ENCODE data around the gene IL1RAPL2.
"Not testable (repeated sequence)": the region's sequence is repeated elsewhere in the genome, so short reads cannot be mapped to it uniquely, and the experiment has no call there.

The IL1RAPL2 gene

DNA sequence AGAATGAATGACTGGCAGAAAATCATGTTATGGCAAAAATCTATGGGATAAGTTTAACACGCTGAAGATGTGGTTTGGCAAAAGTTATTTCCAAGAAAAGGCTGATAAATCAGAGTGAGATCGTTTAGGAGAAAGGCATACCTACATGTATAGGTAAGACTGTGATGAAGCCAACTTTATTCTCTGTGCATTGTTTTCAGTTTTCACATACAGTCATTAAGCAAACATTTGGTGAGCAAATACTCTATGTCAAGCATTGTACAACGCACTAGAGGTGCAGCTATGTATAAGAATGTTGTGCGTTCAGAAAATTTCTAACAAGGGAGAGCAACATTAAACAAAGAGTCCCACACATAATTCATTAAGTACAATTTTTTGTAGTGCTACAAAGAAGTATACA is 532.8 kb downstream of the IL1RAPL2 start:
- no peak for DNase-seq (ENCODE audit: extremely low read depth, insufficient read length)
- Histone ChIP-seq H3K36me3 (ENCODE audit: control insufficient read depth, insufficient read depth, low read length) (no peaks in the 10 kb centered on the region), H3K4me3 (replicated peaks; ENCODE audit: low read depth, low read length) (no peak overlapping the region), H3K27me3 (replicated peaks; ENCODE audit: control insufficient read depth, insufficient read depth, low read length) (no peaks in the 10 kb centered on the region)
- TF ChIP-seq, protein P1, sequence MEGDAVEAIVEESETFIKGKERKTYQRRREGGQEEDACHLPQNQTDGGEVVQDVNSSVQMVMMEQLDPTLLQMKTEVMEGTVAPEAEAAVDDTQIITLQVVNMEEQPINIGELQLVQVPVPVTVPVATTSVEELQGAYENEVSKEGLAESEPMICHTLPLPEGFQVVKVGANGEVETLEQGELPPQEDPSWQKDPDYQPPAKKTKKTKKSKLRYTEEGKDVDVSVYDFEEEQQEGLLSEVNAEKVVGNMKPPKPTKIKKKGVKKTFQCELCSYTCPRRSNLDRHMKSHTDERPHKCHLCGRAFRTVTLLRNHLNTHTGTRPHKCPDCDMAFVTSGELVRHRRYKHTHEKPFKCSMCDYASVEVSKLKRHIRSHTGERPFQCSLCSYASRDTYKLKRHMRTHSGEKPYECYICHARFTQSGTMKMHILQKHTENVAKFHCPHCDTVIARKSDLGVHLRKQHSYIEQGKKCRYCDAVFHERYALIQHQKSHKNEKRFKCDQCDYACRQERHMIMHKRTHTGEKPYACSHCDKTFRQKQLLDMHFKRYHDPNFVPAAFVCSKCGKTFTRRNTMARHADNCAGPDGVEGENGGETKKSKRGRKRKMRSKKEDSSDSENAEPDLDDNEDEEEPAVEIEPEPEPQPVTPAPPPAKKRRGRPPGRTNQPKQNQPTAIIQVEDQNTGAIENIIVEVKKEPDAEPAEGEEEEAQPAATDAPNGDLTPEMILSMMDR (IDR thresholded peaks at IDR 0.05; ENCODE audit: insufficient read depth, low read length, poor library complexity, severe bottlenecking) = no peak

DNA sequence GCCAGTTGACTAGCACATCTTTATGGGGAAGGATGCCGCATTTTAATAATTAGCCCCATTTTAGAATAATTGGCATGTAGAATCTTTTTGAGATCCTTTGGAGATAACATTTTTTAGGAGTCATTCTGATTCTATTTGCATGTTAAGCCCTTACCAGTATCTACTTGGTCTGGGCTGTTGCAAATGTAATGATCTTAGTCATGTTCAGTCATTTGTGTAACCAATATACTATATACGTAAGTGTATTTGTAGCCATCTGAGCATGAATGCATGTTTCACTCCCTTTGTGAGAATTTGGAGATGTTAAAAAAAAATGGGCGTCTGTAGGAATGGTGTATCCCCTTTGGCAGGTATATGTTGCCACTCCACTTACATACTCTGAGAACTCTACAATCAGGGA is 535.4 kb downstream of the IL1RAPL2 start:
- H3K4me3 ChIP-seq (replicated peaks; ENCODE audit: low read depth, low read length) = no peak overlapping the region
- DNase-seq (ENCODE audit: extremely low read depth, insufficient read length) = no peak
- TF ChIP-seq, protein P1 (IDR thresholded peaks at IDR 0.05; ENCODE audit: insufficient read depth, low read length, poor library complexity, severe bottlenecking) = no peak
- H3K36me3 ChIP-seq (ENCODE audit: control insufficient read depth, insufficient read depth, low read length) = no peaks in the 10 kb centered on the region
- no peaks in the 10 kb centered on the region for H3K27me3 ChIP-seq (replicated peaks; ENCODE audit: control insufficient read depth, insufficient read depth, low read length)

DNA sequence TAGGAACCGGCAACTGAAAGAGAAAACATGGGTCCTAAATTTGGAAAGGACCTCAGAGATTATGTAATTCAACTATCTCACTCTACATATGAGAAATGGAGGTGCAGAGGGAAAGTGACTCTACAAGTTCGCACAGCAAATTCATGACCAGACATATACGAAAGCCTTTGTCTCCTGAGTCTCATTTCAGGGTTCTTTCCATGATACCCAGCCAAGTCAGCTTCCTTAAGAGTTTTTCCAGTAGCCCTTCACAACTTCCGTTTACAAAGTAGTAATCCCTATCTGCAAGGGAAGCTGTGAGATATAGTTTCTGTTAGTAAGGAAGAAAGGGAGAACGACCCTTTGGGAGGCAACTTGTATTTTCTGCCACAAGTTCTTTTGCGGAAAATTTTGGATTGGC is 543.9 kb downstream of the IL1RAPL2 start:
- DNase-seq (ENCODE audit: extremely low read depth, insufficient read length) = no peak
- TF ChIP-seq, protein P1 (IDR thresholded peaks at IDR 0.05; ENCODE audit: insufficient read depth, low read length, poor library complexity, severe bottlenecking) = no peak

DNA sequence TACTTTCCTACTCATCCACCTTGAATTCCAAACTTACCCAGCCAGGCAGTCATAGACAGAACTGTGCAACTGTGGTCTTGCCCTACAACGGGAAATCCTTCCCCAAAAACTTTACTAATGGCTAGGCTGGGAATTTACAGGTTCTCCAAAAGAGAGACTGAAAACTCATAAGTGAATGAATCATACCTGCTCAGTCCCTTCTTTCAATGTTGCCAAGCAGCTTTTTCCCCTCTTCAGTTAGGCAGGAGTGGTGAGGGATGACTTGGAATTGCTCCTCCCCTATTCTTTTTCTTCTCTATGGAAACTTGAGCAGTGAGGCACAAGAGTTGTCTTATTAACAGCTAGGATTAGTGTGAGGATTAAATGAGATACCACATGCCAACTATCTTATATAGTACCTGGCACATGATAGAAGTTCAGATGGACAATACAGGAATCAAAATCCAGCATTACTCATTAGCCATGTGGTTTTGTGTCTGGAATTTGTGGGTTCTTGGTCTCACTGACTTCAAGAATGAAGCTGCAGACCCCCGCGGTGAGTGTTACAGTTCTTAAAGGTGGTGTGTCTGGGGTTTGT is 548.6 kb downstream of the IL1RAPL2 start:
- no peaks in the 10 kb centered on the region for H3K36me3 ChIP-seq (ENCODE audit: control insufficient read depth, insufficient read depth, low read length)
- TF ChIP-seq, protein P1 (IDR thresholded peaks at IDR 0.05; ENCODE audit: insufficient read depth, low read length, poor library complexity, severe bottlenecking) = no peak
- no peak overlapping the region for H3K4me3 ChIP-seq (replicated peaks; ENCODE audit: low read depth, low read length)
- H3K27me3 ChIP-seq (replicated peaks; ENCODE audit: control insufficient read depth, insufficient read depth, low read length) = no peaks in the 10 kb centered on the region
- no peak for DNase-seq (ENCODE audit: extremely low read depth, insufficient read length)

More for the DNA sequence above, 543.9 kb downstream of the IL1RAPL2 start:
- H3K4me3 ChIP-seq (replicated peaks; ENCODE audit: low read depth, low read length) = no peak overlapping the region
- H3K36me3 ChIP-seq (ENCODE audit: control insufficient read depth, insufficient read depth, low read length) = no peaks in the 10 kb centered on the region
- no peaks in the 10 kb centered on the region for H3K27me3 ChIP-seq (replicated peaks; ENCODE audit: control insufficient read depth, insufficient read depth, low read length)

DNA sequence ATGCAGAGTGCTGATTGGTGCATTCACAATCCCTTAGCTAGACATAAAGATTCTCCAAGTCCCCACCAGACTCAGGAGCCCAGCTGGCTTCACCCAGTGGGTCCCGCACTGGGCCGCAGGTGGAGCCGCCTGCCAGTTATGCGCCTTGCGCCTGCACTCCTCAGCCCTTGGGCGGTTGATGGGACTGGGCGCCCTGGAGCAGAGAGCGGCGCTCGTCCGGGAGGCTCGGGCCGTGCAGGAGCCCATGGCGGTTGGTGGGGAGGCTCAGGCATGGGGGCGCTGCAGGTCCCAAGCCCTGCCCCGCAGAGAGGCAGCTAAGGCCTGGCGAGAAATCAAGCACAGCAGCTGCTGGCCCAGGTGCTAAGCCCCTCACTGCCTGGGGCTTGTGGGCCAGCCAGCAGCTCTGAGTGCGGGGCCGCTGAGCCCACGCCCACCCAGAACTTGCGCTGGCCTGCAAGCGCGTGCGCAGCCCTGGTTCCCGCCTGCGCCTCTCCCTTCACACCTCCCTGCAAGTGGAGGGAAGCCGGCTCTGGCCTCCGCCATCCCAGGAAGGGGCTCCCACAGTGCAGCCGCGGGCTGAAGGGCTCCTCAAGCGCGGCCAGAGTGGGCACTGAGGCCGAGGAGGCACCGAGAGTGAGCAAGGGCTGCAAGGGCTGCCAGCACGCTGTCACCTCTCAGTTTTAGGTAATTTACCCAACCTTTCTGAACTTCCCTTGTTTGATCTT is 549.8 kb downstream of the IL1RAPL2 start:
- not testable (repeated sequence) for H3K27me3 ChIP-seq (replicated peaks; ENCODE audit: control insufficient read depth, insufficient read depth, low read length); DNase-seq (ENCODE audit: extremely low read depth, insufficient read length); H3K36me3 ChIP-seq (ENCODE audit: control insufficient read depth, insufficient read depth, low read length); H3K4me3 ChIP-seq (replicated peaks; ENCODE audit: low read depth, low read length)

DNA sequence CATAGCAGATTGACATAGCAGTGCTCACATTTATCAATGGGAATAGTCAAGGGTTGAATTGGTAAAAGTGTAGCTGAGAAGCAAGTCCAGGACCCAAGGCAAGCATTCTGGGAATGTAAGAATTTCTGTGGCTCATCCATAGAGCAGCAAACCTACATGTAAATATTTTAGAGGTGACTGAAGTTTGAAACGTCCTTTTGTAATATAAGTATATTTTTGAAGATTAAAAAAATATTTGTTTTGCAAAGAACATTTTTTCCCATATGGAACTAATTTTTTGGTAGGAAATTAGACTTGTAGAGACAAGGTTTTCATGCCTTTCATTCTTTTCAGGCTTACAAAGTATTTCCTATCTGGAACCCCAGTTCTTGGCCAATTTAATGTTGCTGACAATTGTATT is 550.5 kb downstream of the IL1RAPL2 start:
- no peak overlapping the region for H3K4me3 ChIP-seq (replicated peaks; ENCODE audit: low read depth, low read length)
- no peak for DNase-seq (ENCODE audit: extremely low read depth, insufficient read length)
- no peaks in the 10 kb centered on the region for H3K36me3 ChIP-seq (ENCODE audit: control insufficient read depth, insufficient read depth, low read length)
- no peaks in the 10 kb centered on the region for H3K27me3 ChIP-seq (replicated peaks; ENCODE audit: control insufficient read depth, insufficient read depth, low read length)
- TF ChIP-seq, protein P1 (IDR thresholded peaks at IDR 0.05; ENCODE audit: insufficient read depth, low read length, poor library complexity, severe bottlenecking) = no peak

All from GM06990 (cell line).